ENCODE results near the gene YIPF2.
"Not testable (repeated sequence)": the region's sequence is repeated elsewhere in the genome, so short reads cannot be mapped to it uniquely, and the experiment has no call there.

The YIPF2 gene

DNA sequence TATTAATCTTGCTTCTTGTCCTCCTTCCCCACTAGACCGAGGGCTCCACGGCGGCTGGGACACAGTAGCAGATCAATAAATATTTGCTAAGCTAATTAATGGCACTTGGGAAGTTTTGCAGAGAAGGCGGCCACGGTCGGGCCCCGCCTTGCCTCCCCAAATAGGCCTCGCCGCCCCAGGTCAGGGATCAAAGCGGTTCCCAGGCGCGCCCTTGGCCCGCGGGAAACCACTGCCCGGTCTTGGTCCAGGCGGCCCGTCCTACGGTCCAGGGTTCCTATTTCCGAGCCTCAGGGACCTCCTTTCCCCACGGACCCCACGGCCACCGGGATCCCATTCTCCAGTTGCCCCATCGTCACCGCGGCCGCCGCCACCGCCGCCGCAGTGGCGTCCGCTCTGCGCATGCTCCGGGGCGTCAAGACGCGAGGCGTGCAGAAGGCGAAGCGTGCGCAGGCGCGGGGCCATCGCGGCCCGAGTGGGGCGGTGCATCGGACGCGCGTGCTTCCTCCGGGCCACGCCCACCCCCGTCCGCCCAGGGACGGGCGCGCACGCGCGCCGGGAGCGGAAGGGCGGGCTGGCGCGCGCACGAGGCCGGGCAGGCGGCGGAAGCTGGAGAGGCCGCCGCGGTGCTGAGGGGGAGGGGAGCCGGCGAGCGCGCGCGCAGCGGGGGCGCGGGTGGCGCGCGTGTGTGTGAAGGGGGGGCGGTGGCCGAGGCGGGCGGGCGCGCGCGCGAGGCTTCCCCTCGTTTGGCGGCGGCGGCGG is 32.1 kb upstream of the YIPF2 start, which contains the start of gene SMARCA4:
TSS of gene SMARCA4 (plus strand) at position 717 of the 759 bp plus-strand sequence. CDS start 23,122 bp downstream, outside the sequence.
- Histone ChIP-seq H2AFZ (ENCODE audit: low read depth, low read length) (peak within 1 kb of the TSS; percentile 95), H3K4me2 (ENCODE audit: insufficient read depth, low read length) (peak within 1 kb of the TSS; percentile 90), H3K9me3 (ENCODE audit: insufficient read depth, low read length, severe bottlenecking) (no peaks in the 10 kb centered on the region), H3K27me3 (ENCODE audit: insufficient read depth, low read length, poor library complexity) (no peaks in the 10 kb centered on the region), H3K4me1 (ENCODE audit: insufficient read depth, low read length) (peaks cover 45% of the 10 kb centered on the region), H3K27ac (ENCODE audit: low read length) (peak within 1 kb of the TSS; percentile 89), H4K20me1 (ENCODE audit: insufficient read depth, low read length) (peaks cover 33% of the 10 kb centered on the region), H3K36me3 (ENCODE audit: insufficient read depth, low read length) (peaks cover 4% of the 10 kb centered on the region; the same call in 1 of the 2 replicates), H3K79me2 (ENCODE audit: insufficient read depth, low read length) (peaks cover 55% of the 10 kb centered on the region), H3K9ac (ENCODE audit: low read depth, low read length) (peak within 1 kb of the TSS; percentile 98), H3K4me3 (ENCODE audit: low read depth in 1 of 2, low read length in 2 of 2) (peak within 1 kb of the TSS; percentile 85 to 94)
- ATAC-seq (ENCODE audit: insufficient read depth, low read depth) (peak; percentile 83), DNase-seq (peak; percentile 97)
- TF ChIP-seq EZH2 (IDR thresholded peaks at IDR 0.05; ENCODE audit: borderline replicate concordance, low read depth, low read length, severe bottlenecking) = no peak
- no peak for TF ChIP-seq CTCF (IDR thresholded peaks at IDR 0.05; ENCODE audit: borderline replicate concordance, extremely low read depth, low read length, poor library complexity, severe bottlenecking)

GRCh38 chr19:10959277-10959968 is 31.0 kb upstream of the YIPF2 start:
- H3K9ac ChIP-seq (ENCODE audit: low read depth, low read length) = peak overlapping the region; percentile 98
- H3K4me3 ChIP-seq (ENCODE audit: low read depth in 1 of 2, low read length in 2 of 2) = peak overlapping the region; percentile 81 to 89; a peak in 3 of 4 replicates
- peak overlapping the region; percentile 89; the same call in 1 of the 2 replicates for H3K27ac ChIP-seq (ENCODE audit: low read length)

GRCh38 chr19:10952809-10953208 is 24.4 kb upstream of the YIPF2 start:
- no peaks in the 10 kb centered on the region for H3K9me3 ChIP-seq (ENCODE audit: insufficient read depth, low read length, severe bottlenecking)
- no peaks in the 10 kb centered on the region for H3K4me1 ChIP-seq (ENCODE audit: insufficient read depth, low read length)
- DNase-seq (no peak), ATAC-seq (ENCODE audit: insufficient read depth, low read depth) (no peak)
- no peak overlapping the region for H3K9ac ChIP-seq (ENCODE audit: low read depth, low read length)
- no peaks in the 10 kb centered on the region for H3K36me3 ChIP-seq (ENCODE audit: insufficient read depth, low read length)
- no peaks in the 10 kb centered on the region for H3K79me2 ChIP-seq (ENCODE audit: insufficient read depth, low read length)
- H2AFZ ChIP-seq (ENCODE audit: low read depth, low read length) = no peak overlapping the region
- H3K4me2 ChIP-seq (ENCODE audit: insufficient read depth, low read length) = no peak overlapping the region
- no peak overlapping the region for H3K27ac ChIP-seq (ENCODE audit: low read length)
- H3K4me3 ChIP-seq (ENCODE audit: low read depth in 1 of 2, low read length in 2 of 2) = no peak overlapping the region
- TF ChIP-seq EZH2 (IDR thresholded peaks at IDR 0.05; ENCODE audit: borderline replicate concordance, low read depth, low read length, severe bottlenecking) (no peak), CTCF (IDR thresholded peaks at IDR 0.05; ENCODE audit: borderline replicate concordance, extremely low read depth, low read length, poor library complexity, severe bottlenecking) (no peak)
- H4K20me1 ChIP-seq (ENCODE audit: insufficient read depth, low read length) = no peaks in the 10 kb centered on the region
- no peaks in the 10 kb centered on the region for H3K27me3 ChIP-seq (ENCODE audit: insufficient read depth, low read length, poor library complexity)

More at GRCh38 chr19:10959277-10959968, 31.0 kb upstream of the YIPF2 start:
- H3K9me3 ChIP-seq (ENCODE audit: insufficient read depth, low read length, severe bottlenecking); H2AFZ ChIP-seq (ENCODE audit: low read depth, low read length); H3K27me3 ChIP-seq (ENCODE audit: insufficient read depth, low read length, poor library complexity); ATAC-seq (ENCODE audit: insufficient read depth, low read depth); H3K36me3 ChIP-seq (ENCODE audit: insufficient read depth, low read length); DNase-seq: not testable (repeated sequence)
- Histone ChIP-seq H3K4me2 (ENCODE audit: insufficient read depth, low read length) (peak overlapping the region; percentile 76), H4K20me1 (ENCODE audit: insufficient read depth, low read length) (peaks cover 23% of the 10 kb centered on the region), H3K79me2 (ENCODE audit: insufficient read depth, low read length) (peaks cover 44% of the 10 kb centered on the region), H3K4me1 (ENCODE audit: insufficient read depth, low read length) (peaks cover 34% of the 10 kb centered on the region)
